PC-3 (cell line): ENCODE results near the gene PLXNB3.
"Not testable (repeated sequence)": the region's sequence is repeated elsewhere in the genome, so short reads cannot be mapped to it uniquely, and the experiment has no call there.

Experiments
- EZH2 ChIP-seq: fragments of 300-600 bp; sonication (generic); IDR thresholded peaks from one replicate; pipeline ENCODE4 v1.6.1; 2017; ENCODE audit warnings: antibody characterized with exemption, mild to moderate bottlenecking, low read length; ENCODE audit not compliant: unreplicated experiment
- EZH2phosphoT487 ChIP-seq: fragments of 300-600 bp; sonication (generic); IDR thresholded peaks from 2 replicates; pipeline ENCODE4 v1.6.1; 2018; ENCODE audit warnings: mild to moderate bottlenecking, antibody characterized with exemption, low read length, borderline replicate concordance
- TF ChIP-seq, protein P1 (sequence below): fragments of 300-600 bp; sonication (generic); conservative IDR thresholded peaks from 2 replicates; pipeline ENCODE4 v1.5.1; 2017; ENCODE audit warnings: antibody characterized with exemption, low read depth, mild to moderate bottlenecking, low read length

- TF ChIP-seq, protein P1, sequence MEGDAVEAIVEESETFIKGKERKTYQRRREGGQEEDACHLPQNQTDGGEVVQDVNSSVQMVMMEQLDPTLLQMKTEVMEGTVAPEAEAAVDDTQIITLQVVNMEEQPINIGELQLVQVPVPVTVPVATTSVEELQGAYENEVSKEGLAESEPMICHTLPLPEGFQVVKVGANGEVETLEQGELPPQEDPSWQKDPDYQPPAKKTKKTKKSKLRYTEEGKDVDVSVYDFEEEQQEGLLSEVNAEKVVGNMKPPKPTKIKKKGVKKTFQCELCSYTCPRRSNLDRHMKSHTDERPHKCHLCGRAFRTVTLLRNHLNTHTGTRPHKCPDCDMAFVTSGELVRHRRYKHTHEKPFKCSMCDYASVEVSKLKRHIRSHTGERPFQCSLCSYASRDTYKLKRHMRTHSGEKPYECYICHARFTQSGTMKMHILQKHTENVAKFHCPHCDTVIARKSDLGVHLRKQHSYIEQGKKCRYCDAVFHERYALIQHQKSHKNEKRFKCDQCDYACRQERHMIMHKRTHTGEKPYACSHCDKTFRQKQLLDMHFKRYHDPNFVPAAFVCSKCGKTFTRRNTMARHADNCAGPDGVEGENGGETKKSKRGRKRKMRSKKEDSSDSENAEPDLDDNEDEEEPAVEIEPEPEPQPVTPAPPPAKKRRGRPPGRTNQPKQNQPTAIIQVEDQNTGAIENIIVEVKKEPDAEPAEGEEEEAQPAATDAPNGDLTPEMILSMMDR: not testable (repeated sequence)
- TF ChIP-seq EZH2, EZH2phosphoT487: not testable (repeated sequence)
Observed at GRCh38 chrX:153730115-153730514, 33.9 kb upstream of the PLXNB3 start.
